Lower leg skin (tissue), 3 donors: ENCODE results near the gene ALDH3B2.

Experiments
- POLR2A ChIP-seq, 2 donors: fragments of 450-650 bp; IDR thresholded peaks; one replicate each; pipeline ENCODE4 v1.6.1; 2016 to 2017; ENCODE audit warnings: antibody characterized with exemption in 2 of 2, mild to moderate bottlenecking in 1 of 2, moderate library complexity in 1 of 2
- TF ChIP-seq, protein P1 (sequence below), 3 donors: fragments of 450-650 bp; IDR thresholded peaks; one replicate each; pipeline ENCODE4 v1.5.1; 2016; ENCODE audit warnings: antibody characterized with exemption in 3 of 3, mild to moderate bottlenecking in 3 of 3, moderate library complexity in 2 of 3

GRCh38 chr11:67680696-67681470, 6.5 kb upstream of the ALDH3B2 start:
- TF ChIP-seq, protein P1, sequence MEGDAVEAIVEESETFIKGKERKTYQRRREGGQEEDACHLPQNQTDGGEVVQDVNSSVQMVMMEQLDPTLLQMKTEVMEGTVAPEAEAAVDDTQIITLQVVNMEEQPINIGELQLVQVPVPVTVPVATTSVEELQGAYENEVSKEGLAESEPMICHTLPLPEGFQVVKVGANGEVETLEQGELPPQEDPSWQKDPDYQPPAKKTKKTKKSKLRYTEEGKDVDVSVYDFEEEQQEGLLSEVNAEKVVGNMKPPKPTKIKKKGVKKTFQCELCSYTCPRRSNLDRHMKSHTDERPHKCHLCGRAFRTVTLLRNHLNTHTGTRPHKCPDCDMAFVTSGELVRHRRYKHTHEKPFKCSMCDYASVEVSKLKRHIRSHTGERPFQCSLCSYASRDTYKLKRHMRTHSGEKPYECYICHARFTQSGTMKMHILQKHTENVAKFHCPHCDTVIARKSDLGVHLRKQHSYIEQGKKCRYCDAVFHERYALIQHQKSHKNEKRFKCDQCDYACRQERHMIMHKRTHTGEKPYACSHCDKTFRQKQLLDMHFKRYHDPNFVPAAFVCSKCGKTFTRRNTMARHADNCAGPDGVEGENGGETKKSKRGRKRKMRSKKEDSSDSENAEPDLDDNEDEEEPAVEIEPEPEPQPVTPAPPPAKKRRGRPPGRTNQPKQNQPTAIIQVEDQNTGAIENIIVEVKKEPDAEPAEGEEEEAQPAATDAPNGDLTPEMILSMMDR (IDR thresholded peaks at IDR 0.05): no peak
- no peak for TF ChIP-seq POLR2A (IDR thresholded peaks at IDR 0.05)
